ENCODE data around the gene SLC13A3. TPM values are rescaled to one million over a fixed set of nuclear protein-coding genes. Genes with fewer than 3 reads are reported as not detected.

SLC13A3 gene
- total RNA-seq, 1 donor from 2014 or later, result 0.66 TPM

DNA sequence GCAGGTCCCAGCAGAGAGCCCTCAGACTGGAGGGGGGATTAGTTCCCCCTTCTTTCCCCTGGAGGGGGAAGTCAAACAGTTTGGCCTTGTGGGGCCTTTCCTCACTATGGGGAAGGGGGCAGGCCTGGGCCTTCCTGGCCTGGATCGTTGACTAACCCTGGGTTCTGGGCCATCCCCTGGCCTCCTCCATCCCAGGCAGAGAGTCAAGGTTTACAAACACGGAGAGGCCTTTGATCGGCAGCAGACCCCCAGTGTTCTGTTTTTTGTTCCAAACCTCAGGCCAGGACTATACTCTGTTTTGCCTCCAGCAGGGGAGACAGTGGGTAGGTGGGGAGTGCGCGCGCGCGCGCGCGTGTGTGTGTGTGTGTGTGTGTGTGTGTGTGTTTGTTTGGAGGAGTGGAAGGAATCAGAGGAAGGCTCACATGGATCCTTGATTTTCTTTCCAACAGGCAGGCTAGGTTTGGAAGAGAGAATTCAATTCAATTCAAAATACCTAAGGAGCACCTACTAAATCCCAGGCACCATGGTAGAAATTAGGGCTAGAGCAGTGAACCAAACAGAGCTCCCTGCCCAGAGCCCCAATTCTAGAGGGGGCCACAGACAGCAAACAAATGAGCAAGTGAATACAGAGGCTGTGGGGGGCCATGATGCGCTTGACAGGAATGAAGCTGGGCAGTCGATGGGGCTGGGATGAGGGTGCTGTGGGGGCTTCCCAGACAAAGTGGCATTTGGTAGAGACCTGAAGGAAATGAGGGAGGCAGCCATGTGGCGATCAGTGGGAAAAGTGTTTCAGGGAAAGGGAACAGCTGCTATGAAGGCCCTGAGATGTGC is 23.2 kb upstream of the SLC13A3 start:
- H4K20me1 ChIP-seq (ENCODE audit: insufficient read depth, low read length), result peaks cover 4% of the 10 kb centered on the region
- Mint-ChIP-seq H3K4me1 (ENCODE audit: low read depth, unreplicated experiment) (peaks cover 12% of the 10 kb centered on the region), H3K9me3 (ENCODE audit: unreplicated experiment) (peaks cover 12% of the 10 kb centered on the region), H3K36me3 (ENCODE audit: low read depth, unreplicated experiment) (peaks cover 2% of the 10 kb centered on the region), H3K4me3 (ENCODE audit: unreplicated experiment) (no peak overlapping the region), H3K27me3 (ENCODE audit: low read depth, unreplicated experiment) (no peaks in the 10 kb centered on the region), H3K27ac (ENCODE audit: unreplicated experiment) (peak overlapping the region; percentile 13)
- H2AFZ ChIP-seq (ENCODE audit: low read depth, low read length), result no peak overlapping the region
- no peak overlapping the region for H3K4me2 ChIP-seq (ENCODE audit: low read length)
- H3K36me3 ChIP-seq (ENCODE audit: insufficient read depth, low read length), result no peaks in the 10 kb centered on the region
- H3K27me3 ChIP-seq (ENCODE audit: insufficient read depth, low read length), result no peaks in the 10 kb centered on the region
- FAIRE-seq (no peak), DNase-seq (ENCODE audit: low read depth) (no peak)
- H3K9ac ChIP-seq (ENCODE audit: low read length), result no peak overlapping the region
- peaks cover 11% of the 10 kb centered on the region for H3K9me3 ChIP-seq (ENCODE audit: insufficient read depth, low read depth, low read length)
- no peak for TF ChIP-seq EZH2 (IDR thresholded peaks at IDR 0.05; ENCODE audit: insufficient read depth, low read length)
- TF ChIP-seq, protein P1, sequence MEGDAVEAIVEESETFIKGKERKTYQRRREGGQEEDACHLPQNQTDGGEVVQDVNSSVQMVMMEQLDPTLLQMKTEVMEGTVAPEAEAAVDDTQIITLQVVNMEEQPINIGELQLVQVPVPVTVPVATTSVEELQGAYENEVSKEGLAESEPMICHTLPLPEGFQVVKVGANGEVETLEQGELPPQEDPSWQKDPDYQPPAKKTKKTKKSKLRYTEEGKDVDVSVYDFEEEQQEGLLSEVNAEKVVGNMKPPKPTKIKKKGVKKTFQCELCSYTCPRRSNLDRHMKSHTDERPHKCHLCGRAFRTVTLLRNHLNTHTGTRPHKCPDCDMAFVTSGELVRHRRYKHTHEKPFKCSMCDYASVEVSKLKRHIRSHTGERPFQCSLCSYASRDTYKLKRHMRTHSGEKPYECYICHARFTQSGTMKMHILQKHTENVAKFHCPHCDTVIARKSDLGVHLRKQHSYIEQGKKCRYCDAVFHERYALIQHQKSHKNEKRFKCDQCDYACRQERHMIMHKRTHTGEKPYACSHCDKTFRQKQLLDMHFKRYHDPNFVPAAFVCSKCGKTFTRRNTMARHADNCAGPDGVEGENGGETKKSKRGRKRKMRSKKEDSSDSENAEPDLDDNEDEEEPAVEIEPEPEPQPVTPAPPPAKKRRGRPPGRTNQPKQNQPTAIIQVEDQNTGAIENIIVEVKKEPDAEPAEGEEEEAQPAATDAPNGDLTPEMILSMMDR (IDR thresholded peaks at IDR 0.05; ENCODE audit: insufficient read depth, low read depth, low read length), result no peak
- no peaks in the 10 kb centered on the region for H3K79me2 ChIP-seq (ENCODE audit: insufficient read depth, low read length)
- H3K4me1 ChIP-seq (ENCODE audit: insufficient read depth, low read length), result no peaks in the 10 kb centered on the region
- H3K4me3 ChIP-seq (ENCODE audit: insufficient read depth, low read depth, low read length), result no peak overlapping the region
- no peak overlapping the region for H3K27ac ChIP-seq (ENCODE audit: low read depth, low read length)

DNA sequence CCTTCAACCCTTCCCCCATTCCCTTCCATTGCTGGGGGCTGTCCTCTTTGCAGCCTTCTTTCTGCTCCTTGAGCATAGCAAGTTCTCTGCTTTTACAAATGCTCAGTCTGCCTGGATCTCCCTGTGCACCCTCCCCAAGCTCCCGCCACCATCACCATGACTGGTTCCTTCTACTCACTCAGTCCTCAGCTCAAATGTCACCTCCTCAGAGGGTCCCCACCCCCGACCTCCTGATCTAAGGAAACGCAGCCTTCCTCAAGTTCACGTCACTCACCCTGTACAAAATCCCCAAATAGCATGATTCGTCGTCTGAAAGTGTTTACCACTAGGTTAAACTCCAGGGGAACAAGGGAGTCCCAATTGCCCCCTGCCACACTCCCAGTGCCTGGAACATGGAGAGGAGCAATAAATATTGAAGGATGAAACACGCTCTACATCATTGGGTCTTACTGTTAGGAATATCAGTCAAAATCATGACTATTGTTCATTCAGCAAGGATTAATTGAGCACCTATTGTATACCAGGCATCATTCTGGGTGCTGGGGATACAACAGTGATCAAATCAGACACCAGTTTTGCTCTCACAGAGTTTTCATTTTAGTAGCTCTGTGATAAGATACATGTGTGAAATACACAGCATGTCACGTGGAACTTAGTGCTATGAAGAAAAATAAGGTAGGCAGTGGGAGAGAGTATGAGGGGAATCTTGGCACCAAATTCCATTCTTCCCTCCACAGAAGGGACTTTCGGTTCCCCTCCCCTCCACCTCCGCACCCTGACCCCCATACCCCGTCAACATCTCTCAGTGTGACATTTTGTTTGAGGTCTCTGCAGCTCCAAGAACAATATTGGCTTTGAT is 22.4 kb upstream of the SLC13A3 start:
- H3K27ac ChIP-seq (ENCODE audit: low read depth, low read length), result no peak overlapping the region
- H4K20me1 ChIP-seq (ENCODE audit: insufficient read depth, low read length), result peaks cover 4% of the 10 kb centered on the region
- no peaks in the 10 kb centered on the region for H3K4me1 ChIP-seq (ENCODE audit: insufficient read depth, low read length)
- H3K27ac Mint-ChIP-seq (ENCODE audit: unreplicated experiment), result no peak overlapping the region
- H3K9me3 ChIP-seq (ENCODE audit: insufficient read depth, low read depth, low read length), result peaks cover 11% of the 10 kb centered on the region
- H2AFZ ChIP-seq (ENCODE audit: low read depth, low read length), result no peak overlapping the region
- no peaks in the 10 kb centered on the region for H3K79me2 ChIP-seq (ENCODE audit: insufficient read depth, low read length)
- H3K9ac ChIP-seq (ENCODE audit: low read length), result no peak overlapping the region
- no peak overlapping the region for H3K4me3 ChIP-seq (ENCODE audit: insufficient read depth, low read depth, low read length)
- H3K36me3 Mint-ChIP-seq (ENCODE audit: low read depth, unreplicated experiment), result peaks cover 5% of the 10 kb centered on the region
- no peak for FAIRE-seq
- no peak overlapping the region for H3K4me3 Mint-ChIP-seq (ENCODE audit: unreplicated experiment)
- peaks cover 15% of the 10 kb centered on the region for H3K9me3 Mint-ChIP-seq (ENCODE audit: unreplicated experiment)
- H3K36me3 ChIP-seq (ENCODE audit: insufficient read depth, low read length), result no peaks in the 10 kb centered on the region
- no peak for TF ChIP-seq EZH2 (IDR thresholded peaks at IDR 0.05; ENCODE audit: insufficient read depth, low read length)
- TF ChIP-seq, protein P1 (IDR thresholded peaks at IDR 0.05; ENCODE audit: insufficient read depth, low read depth, low read length), result no peak
- no peaks in the 10 kb centered on the region for H3K27me3 Mint-ChIP-seq (ENCODE audit: low read depth, unreplicated experiment)
- H3K4me2 ChIP-seq (ENCODE audit: low read length), result no peak overlapping the region
- H3K4me1 Mint-ChIP-seq (ENCODE audit: low read depth, unreplicated experiment), result peaks cover 12% of the 10 kb centered on the region
- no peaks in the 10 kb centered on the region for H3K27me3 ChIP-seq (ENCODE audit: insufficient read depth, low read length)
- no peak for DNase-seq (ENCODE audit: low read depth)

Measured in astrocyte (in vitro differentiated cells and primary cell).